ENCODE data around the gene SPTLC2.

SPTLC2 gene

DNA sequence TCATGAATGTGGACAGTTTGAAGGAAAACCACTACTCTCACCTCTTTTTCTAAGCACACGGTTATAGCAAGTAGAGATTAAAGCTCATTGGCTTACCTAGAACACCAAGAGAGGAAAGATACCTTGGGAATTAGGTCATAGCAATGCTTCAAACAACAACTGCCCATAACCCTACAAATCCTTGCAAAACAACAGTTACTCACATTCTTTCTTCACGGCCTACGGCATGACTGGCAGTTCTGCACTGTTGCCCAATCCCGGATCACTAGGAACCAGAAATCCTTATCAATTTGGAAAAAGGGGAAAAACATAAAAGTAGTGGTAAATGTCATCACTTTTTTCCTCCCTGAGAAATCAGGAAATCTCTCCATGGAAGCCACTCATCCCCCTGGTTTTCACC is 108.2 kb downstream of the SPTLC2 start:
- peak; percentile 22 for DNase-seq (ENCODE audit: low read depth, low spot score)
- in situ Hi-C loops (cut with HindIII; ENCODE audit: low sequenced_read_pairs): no loop called here

DNA sequence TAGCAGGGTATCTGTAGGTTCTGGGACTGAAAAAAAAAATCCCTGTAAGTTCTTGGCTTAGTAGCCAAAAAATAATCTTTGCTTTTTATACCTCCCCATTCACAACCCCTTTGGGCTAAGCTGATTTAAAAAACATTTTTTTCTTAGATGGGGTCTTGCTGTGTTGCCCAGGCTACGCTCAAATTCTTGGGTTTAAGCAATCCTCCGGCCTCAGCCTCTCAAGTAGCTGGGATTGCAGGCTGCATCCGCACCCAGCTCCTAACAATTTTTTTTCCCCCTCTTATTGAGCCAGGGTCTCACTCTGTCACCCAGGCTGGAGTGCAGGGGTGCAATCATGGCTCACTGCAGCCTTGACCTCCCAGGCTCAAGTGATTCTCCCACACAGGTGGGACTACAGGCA is 108.7 kb downstream of the SPTLC2 start:
- no peak for DNase-seq (ENCODE audit: low read depth, low spot score)
- in situ Hi-C loops (cut with HindIII; ENCODE audit: low sequenced_read_pairs): no loop called here
- TF ChIP-seq, protein P1, sequence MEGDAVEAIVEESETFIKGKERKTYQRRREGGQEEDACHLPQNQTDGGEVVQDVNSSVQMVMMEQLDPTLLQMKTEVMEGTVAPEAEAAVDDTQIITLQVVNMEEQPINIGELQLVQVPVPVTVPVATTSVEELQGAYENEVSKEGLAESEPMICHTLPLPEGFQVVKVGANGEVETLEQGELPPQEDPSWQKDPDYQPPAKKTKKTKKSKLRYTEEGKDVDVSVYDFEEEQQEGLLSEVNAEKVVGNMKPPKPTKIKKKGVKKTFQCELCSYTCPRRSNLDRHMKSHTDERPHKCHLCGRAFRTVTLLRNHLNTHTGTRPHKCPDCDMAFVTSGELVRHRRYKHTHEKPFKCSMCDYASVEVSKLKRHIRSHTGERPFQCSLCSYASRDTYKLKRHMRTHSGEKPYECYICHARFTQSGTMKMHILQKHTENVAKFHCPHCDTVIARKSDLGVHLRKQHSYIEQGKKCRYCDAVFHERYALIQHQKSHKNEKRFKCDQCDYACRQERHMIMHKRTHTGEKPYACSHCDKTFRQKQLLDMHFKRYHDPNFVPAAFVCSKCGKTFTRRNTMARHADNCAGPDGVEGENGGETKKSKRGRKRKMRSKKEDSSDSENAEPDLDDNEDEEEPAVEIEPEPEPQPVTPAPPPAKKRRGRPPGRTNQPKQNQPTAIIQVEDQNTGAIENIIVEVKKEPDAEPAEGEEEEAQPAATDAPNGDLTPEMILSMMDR (IDR thresholded peaks at IDR 0.05; ENCODE audit: low read depth, low read length): no peak
- no peak overlapping the region for H3K4me3 ChIP-seq (ENCODE audit: low read depth, low read length)

More for the DNA sequence above, 108.2 kb downstream of the SPTLC2 start:
- TF ChIP-seq, protein P1 (IDR thresholded peaks at IDR 0.05; ENCODE audit: low read depth, low read length): no peak
- no peak overlapping the region for H3K4me3 ChIP-seq (ENCODE audit: low read depth, low read length)

DNA sequence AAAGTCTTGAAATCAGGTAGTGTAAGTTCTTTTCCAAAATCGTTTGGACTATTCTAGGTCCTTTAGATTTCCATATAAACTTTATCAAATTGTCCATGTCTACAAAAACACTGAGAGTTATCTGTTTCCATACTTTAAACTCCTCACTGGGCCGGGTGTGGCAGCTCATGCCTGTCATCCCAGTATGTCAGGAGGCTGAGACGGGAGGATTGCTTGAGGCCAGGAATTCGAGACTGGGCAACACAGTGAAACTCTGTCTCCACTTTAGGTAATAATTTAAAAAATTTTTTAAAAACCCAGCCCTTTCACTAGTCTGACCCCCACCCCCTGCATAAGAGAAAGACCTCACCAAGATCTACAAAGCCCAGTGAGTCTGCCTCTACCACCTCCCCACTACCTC is 111.4 kb downstream of the SPTLC2 start:
- in situ Hi-C loops (cut with HindIII; ENCODE audit: low sequenced_read_pairs): no loop called here
- no peak overlapping the region for H3K4me3 ChIP-seq (ENCODE audit: low read depth, low read length)
- no peak for DNase-seq (ENCODE audit: low read depth, low spot score)
- TF ChIP-seq, protein P1 (IDR thresholded peaks at IDR 0.05; ENCODE audit: low read depth, low read length): no peak

DNA sequence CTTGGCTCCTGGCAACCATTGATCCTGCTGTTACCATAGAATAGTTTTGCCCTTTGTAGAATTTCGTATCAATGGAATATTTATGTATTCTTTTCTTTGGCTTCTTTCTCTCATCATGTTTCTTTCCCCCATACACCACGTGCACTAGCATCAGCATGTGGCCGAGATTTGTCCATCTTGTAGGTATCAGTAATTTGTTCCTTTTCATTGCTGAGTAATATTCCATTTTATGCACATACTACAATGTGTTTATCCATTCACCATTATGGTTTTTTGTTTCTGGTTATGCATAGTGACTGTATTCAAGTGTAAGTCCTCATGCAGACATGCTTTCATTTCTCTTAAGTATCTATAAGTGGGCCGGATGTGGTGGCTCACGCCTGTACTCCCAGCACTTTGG is 113.3 kb downstream of the SPTLC2 start:
- DNase-seq (ENCODE audit: low read depth, low spot score): no peak
- TF ChIP-seq, protein P1 (IDR thresholded peaks at IDR 0.05; ENCODE audit: low read depth, low read length): no peak
- in situ Hi-C loops (cut with HindIII; ENCODE audit: low sequenced_read_pairs): no loop called here
- no peak overlapping the region for H3K4me3 ChIP-seq (ENCODE audit: low read depth, low read length)

DNA sequence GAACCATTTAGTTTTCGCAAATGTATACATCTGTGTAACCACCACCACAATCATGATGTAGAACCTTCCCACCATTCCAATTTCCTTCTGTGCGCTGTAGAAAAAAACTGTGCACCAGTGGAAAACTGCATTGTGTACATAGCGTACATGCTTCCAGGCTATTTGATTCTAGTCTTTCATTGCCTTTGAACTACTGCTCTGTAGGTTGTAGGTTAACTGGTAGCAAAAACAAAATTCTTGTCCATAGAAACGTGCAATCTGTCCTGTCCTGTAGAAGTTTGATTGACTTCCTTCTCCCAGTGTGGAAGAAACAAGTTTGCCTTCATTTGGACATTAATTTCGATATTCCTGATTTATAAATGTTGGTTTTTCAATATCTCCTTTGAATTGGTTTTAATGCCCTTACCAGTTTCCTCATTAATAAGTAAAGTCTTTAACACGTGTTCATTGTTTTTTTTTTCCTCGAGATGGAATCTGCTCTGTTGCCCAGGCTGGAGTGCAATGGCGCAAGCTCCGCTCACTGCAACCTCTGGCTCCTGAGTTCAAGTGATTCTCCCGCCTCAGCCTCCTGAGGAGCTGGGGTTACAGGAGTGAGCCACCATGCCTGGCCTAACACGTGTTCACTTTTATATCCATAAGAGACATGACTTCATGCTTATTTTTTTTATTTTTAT is 114.2 kb downstream of the SPTLC2 start:
- in situ Hi-C loops (cut with HindIII; ENCODE audit: low sequenced_read_pairs): no loop called here
- no peak overlapping the region for H3K4me3 ChIP-seq (ENCODE audit: low read depth, low read length)
- DNase-seq (ENCODE audit: low read depth, low spot score): no peak
- TF ChIP-seq, protein P1 (IDR thresholded peaks at IDR 0.05; ENCODE audit: low read depth, low read length): no peak

DNA sequence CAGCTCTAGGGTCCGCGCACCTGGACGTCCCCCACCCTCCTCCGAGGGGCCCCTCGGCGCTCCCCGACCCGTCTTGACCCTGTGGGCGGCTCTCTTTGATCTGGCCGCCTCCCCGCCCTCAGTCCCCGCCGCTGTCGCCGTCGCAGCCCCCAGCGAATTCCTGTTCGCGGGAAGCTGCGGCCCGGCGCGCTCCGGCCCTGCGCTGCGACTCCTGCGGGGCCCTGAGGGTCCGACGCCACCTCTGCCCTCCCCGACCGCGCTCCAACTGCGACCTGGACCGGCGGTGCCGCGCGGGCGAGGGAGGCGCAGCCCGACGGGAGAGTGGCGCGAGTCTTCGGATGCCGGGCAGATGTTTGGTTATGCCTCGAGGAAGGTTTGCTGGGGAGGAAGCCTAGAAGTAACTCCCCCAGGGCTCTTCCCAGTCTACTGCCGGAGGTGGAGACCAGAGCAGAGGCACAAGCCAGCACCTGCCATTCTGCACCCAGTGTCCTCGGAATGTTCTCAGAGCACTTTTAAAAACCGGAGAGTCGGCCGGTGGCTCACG is 117.4 kb downstream of the SPTLC2 start:
- DNase-seq (ENCODE audit: low read depth, low spot score): no peak
- TF ChIP-seq, protein P1 (IDR thresholded peaks at IDR 0.05; ENCODE audit: low read depth, low read length): no peak
- in situ Hi-C loops (cut with HindIII; ENCODE audit: low sequenced_read_pairs): no loop called here
- peak overlapping the region; percentile 18 for H3K4me3 ChIP-seq (ENCODE audit: low read depth, low read length)

Measured in astrocyte of the spinal cord (primary cell).